Left renal pelvis (tissue), 4 donors: ENCODE results near the gene GPX4. TPM values are rescaled to one million over a fixed set of nuclear protein-coding genes. Genes with fewer than 3 reads are reported as not detected.
"Not testable (repeated sequence)": the region's sequence is repeated elsewhere in the genome, so short reads cannot be mapped to it uniquely, and the experiment has no call there.

Experiments
- DNase-seq, 4 donors: peaks; one replicate each; pipeline ENCODE4 v3.0.0-alpha.2; 2013; ENCODE audit warnings: low read depth in 4 of 4, low spot score in 3 of 4
- polyA plus RNA-seq, 4 donors: library from polyadenylated mRNA; unstranded; fragments of 120-200 nt; gene quantifications; one replicate each; pipeline ENCODE4 v1.2.1, GENCODE V29; 2013; ENCODE audit not compliant: insufficient read length in 4 of 4

GPX4 gene
- polyA plus RNA-seq, 4 donors, result 141 to 267 (median 234) TPM

DNA sequence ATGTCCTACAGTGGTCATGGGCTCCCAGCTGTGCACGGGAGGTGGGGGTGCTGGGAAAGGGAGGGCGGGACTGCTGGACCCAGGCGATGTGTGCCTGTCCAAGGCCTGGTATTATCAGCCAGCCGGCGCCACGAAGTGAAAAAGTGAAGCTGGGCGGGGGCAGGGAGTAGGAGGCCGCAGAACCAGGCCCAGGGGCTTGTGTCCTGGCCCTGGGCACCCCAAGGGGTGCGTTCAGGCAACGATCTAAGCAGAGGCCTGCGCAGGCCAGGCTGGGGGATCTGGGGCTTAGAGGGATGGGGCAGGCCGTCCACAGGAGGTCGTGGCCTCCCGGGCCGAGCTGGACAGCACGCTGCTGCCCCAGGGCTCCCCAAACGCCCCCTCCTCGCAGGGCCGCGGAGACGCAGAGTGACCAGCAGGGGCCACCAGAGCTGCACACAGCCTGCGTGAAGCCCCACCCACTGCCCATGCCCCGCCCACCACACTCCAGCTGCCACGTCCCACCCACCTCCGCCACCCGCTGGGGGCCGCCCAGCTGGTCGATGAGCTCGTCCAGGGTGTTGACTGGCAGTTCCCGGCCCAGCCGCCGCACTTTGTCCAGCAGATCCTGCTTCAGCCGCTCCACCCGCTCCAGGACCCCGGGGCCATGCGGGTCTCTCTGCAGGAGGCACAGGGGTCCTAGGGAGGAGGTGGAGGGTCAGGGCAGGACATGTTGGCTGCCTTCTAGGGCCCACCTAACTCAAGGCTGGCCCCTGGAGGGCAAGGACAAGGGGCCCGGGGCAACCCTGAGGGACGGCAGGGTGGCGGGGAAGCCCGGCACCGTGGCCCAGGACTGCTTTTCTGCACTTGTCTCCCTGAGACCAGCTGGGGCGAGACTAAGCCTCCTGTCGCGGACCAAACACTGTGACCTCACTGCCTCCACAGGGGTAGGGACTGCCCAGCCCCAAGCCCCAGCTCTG, 9.5 kb downstream of the GPX4 start:
- peak; percentile 76 to 85 (median 78) for DNase-seq

DNA sequence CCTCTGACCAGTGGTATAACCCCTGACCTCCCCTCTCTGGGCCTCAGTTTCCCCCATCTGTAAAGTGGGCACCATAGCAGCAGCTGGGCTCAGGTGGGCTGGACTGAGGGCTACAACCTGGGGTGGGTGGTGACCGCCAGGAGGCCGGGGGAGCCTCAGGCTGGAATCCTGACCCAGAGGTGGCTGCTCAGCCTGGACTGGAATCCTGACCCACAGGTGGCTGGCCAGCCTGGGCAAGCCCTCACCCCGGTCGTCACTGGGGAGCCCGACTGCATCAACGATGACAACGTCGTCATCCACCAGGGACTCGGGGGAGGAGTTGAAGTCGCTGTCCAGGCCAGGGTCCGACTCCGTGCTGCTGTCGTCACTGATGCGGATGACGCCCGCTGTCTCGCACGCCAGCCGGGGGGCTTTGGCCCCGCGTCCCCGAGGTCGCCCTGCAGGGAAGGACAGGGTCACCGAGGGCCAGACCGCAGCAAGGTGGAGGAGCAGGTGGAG, 10.2 kb downstream of the GPX4 start:
- no peak for DNase-seq

DNA sequence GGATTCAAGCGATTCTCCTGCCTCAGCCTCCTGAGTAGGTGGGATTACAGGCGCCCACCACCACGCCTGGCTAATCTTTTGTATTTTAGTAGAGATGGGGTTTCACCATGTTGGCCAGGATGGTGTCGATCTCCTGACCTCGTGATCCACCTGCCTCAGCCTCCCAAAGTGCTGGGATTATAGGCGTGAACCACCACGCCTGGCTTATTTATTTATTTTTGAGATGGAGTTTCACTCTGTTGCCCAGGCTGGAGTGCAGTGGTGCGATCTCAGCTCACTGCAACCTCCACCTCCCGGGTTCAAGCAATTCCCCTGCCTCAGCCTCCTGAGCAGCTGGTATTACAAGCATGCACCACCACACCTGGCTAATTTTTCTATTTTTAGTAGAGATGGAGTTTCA, 10.9 kb downstream of the GPX4 start:
- DNase-seq, result not testable (repeated sequence)

DNA sequence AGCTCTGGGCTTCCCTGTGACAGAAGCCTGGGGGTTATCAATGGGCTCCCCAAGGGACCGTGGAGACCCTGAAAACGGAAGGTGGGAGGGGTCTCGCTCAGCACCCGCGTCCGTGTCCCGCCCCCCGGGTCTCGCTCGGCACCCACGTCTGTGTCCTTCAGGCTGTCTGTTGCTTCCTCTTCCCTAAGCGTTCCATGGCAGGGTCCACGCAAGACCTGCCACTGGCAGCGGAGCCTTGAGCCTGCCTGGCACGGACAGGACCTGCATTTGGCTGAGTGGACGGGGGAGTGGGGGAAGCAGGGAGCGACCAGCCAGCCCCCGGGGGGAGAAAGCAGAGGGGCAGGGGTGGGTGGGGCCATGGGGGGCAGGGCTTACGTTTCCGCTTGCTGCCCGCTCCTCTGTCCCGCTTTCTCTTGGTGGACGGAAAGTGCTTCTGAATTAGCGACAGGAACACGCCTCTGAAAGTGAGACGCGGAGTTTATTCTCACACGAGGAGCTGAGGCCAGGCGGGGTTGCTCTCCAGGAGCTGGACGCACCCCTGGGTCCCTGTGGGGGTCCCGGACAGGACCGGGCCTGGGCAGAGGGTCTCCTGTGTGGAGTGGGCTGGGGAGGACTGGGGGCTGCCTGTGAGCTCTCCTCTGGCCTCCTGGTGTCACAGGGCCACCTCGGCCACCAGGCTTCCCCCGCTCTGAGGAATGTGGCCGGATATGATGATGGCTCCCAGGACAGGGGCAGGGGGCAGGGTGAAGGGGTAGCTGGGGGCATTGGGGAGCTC, 12.0 kb downstream of the GPX4 start:
- DNase-seq, result no peak

DNA sequence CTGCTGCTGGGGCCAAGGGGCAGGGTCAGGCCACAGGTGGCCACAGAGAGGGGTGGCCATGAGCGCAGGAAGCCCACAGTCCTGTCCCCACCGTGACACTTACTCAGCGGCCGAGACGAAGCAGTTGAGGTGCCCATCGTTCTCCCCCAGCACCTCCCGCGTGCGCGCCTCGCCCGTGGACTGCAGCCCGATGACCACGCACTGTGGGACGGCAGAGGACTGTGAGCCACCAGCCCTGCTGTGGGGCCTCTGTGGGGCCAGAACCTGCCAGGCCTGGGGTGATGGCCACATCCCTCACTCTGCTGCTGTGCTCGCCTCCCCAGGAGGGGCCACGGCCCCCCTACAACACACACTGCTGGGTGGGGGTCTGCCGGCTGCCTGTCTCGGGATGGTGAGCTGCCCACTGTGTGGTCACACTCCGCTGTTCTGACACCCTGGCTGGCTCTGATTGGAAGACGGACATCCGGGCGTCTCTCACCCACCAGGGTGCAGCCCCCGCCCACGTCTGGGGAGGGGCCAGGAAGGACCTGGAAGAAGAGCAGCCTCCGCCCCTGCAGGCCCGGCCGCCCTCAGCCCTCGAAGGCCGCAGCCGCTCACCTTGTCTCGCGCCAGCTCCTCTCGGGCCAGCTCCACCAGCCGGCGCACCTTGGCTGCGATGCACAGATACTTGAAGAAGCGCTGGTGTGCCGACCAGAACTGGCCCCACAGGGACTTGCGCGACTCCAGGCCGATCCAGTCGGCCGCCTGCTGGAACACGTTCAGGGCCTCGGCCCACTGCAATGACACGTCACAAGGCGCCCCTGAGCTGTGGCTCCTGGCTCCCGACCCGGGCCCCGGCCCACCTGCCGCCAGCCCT, 13.2 kb downstream of the GPX4 start:
- DNase-seq, result no peak

DNA sequence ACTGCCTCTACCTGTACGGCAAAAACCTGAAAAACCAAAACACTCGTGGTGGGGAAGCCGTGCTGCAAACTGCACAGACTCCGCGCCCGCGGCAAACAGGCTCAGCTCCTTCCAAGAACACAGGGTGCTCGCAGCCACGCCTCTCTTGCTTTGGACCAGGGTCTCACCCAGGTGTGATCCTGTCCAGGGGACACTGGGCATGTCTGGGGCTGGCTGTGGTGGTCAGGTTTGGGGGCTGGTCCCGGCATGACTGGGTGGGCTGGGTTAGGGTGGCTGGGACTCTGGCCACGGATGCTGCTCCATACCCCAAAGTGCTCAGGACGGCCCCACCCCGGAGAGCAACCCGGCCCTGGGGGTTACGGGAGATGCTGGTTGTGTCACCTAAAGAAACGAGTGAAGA, 13.9 kb downstream of the GPX4 start:
- DNase-seq, result no peak

DNA sequence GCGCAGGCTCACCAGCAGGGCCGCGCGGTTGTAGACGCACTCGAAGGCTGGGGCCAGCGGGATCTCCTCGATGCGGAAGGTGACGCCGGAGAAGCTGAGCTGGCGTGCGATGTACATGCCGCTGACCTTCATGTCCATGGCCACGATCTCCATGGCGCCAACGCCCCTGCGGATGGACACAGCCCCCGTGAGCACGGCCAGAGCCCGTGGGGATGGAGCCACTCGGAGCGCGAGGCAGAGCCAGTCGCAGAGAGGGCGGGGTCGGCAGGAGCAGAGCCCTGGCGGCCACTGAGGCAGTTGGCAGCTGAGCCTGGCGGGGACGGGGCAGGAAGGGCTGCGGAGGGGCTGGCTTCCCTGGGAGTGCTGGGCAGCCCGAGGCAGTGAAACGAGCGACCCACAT, 15.2 kb downstream of the GPX4 start:
- DNase-seq, result no peak

DNA sequence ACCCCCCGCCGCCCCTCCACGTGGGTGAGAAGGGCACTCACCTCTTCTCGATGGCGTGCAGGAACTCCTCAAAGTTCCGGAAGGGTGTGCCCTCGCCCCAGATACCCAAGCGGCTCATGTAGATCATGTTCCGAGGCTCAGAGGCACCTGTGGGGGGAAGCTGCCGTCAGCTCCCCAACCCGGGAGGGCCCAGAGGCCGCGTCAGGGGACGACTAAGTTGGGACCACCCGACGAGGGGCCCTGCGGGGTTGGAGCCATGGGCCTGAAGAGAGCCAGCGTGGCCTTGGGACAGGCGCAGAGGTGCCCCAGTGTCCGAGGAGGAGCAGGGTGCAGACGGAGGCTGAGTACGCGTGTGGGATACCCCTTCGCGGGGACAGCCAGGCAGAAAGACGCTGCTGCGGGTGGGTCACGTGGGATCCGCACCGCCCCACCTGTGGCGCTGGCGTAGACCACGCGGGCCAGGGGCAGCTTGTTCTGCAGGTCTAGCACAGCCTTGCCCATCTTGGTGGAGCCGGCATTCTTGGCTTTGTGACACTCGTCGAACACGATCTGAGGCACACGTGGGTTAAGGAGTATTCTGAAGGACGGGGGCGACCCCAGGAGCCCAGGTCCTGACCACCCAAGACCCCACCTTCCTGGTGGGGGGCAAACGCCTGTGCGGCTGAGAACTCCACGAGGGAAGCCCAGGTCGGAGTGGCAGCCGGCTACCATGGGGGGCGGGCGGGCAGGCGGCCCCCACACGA, 15.9 kb downstream of the GPX4 start:
- DNase-seq, result no peak

DNA sequence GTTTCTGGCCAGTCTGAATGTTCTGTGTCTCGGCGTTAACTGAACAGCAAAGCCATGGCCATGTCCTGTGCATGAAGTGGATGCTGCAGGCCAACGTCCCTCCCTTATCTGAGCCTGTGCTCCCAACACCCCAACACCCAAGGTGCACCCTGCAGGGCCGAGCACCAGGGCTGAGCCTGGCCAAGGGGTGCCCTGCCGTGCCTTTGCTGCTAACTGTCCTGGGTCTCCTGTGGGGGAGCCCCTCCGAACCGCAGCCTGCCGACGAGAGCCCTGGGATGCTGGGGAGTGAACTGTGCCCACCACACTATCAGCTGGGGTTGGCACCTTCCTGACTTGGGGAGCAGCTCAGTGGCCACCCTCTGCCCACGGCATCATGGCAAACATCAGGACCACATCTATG, 17.6 kb downstream of the GPX4 start:
- no peak for DNase-seq

DNA sequence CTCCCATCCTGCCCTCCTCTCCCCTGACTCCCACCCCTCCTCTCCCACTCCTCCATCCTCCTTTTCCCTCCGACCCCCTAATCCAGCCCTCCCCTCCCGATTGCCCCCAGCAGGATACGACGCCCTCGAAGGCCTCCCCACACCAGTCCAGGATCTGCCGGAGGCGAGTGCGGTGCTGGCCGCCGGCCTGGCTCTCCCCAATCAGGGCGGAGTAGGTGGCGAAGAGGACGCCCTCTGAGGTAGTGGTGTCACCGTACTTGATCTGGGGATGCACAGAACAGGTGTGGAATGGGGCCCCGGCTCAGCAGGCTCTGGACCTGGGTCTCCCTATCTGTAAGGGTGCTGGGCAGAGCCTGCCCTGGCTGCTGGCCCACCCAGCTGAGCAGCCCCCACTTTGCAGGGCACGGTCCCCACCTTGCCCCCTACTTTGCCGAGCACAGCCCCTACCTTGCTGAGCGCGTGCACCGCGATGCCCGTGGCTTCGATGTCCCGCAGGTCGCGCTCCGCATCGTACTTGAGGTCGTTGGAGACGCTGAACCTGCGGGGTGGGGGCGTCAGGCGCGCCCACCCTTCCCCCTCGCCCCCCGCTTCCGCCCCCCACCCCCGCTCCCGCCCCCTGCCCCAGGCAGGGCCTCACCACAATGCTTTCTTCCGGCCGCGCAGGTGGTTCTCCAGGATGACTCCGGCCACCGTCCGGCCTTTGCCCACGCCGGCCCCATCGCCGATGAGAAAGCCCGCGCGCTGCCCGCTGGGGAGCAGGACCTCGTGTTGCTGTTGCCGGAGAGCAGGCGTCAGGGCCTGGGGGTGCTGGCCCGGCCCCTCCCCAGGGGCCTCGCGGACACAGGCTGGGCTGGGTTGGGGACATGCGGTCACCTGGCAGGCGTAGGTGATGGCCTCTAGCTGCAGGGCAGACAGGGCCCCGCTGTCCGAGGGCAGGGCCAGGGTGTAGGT, 18.5 kb downstream of the GPX4 start:
- DNase-seq, result no peak

DNA sequence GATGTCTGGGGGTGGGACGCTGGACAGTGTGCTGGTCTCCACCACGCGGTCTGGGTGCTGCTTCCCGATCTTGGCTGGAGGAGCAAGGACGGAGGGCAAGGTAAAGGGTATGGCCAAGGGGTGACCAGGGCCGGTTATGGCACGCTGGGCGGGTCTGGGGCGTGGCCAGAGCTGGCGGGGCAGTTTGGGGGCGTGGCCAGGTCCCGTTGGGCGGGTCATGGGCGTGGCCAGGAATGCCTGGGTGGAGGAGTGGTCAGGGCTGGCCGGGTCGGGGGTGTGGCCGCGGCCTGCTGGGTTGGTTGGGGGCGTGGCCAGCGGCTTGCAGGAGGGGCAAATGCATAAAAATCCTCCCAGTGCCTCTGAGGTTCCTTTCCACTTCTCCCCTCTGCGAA, 19.2 kb downstream of the GPX4 start:
- no peak for DNase-seq

DNA sequence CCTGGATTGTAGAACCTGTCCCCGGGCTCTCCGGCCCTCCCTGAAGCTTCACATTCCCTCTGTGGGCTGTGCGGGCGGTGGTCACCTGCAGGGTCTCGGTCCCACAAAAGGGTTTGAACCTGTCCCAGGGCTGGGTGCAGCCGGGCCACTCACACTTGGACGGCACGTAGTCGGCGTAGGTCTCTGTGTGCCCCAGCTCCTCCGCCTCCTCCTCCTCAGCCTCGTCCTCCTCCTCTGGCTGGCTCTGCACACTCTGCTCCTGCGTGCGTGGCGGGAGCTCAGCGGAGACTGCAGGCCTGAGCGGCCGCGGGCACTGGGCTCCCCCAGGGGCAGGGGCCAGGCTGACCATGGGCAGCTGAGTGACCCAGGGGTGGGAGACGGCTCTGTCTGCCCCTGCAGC, 19.6 kb downstream of the GPX4 start:
- no peak for DNase-seq

DNA sequence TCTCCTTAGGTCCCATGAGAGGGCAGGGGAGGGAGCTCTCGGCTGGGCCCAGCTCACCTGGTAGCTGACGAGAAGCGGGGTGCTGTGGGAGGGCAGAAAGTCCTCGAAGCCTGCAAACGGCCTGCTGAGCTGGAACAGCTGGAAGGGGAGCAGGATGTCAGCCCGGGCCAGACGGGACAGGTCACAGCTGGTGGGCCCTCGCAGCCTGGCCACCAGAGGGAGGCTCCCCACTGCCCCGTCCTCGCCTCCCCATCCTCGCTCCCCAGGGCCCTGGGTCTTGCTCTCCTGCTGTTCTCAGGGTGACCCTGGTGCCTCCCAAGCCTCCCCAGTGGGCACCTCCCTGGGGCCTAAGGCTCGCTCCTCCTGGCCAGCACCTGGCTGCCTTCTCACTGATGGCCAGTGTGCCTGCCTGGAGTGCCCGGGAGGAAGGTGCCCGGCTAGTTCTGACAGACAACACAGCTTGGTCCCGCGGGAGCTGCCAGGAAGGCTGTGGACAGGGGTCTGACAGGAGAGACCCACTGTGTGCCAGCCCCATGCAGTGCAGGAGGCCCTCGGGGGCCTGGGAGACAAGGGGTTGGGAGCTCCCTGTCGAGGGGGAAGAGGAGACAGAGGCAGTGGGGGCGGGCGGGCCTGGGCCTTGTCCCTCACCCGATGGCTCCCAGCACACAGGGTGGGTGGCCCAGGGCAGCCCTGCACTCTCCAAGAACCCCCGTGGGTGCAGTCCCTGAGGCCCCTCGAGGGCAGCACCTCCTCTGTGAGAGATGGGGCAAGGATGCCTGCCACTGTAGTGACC, 20.3 kb downstream of the GPX4 start:
- DNase-seq, result no peak

DNA sequence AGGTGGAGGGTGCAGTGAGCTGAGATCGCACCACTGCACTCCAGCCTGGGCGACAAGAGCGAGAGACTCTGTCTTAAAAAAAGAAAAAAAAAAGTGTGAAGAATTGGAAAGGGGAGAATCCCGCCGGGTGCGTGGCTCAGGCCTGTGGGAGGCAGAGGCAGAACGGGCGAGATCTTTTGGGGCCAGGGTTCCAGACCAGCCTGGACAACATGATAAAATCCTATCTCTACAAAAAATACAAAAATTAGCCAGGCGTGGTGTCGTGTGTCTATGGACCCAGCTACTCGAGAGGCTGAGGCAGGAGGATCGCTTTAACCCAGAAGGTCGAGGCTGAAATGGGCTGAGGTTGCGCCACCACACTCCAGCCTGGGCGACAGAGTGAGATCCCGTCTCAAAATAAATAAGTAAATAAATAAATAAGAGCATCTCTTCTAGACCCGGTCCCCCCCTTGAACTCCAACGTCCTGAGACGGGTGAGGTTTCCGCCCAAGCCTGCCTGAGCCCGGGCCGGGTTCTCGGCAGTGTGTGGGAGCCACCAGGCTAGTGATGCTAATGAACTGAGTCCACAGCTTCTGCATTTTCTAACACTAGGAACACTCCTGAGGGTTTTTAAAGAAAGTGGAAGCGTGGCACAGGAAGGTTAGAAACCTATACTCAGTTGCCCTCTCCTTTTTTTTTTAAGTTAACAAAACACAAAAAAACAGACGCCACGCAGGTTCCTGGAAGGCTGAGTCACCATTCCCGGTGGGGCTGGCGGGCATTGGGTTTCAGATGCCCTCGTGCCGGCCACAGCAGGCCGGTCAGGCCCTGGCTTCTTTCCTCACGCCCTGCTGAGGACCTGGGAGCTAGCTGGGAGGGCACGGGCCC, 22.0 kb downstream of the GPX4 start:
- no peak for DNase-seq

DNA sequence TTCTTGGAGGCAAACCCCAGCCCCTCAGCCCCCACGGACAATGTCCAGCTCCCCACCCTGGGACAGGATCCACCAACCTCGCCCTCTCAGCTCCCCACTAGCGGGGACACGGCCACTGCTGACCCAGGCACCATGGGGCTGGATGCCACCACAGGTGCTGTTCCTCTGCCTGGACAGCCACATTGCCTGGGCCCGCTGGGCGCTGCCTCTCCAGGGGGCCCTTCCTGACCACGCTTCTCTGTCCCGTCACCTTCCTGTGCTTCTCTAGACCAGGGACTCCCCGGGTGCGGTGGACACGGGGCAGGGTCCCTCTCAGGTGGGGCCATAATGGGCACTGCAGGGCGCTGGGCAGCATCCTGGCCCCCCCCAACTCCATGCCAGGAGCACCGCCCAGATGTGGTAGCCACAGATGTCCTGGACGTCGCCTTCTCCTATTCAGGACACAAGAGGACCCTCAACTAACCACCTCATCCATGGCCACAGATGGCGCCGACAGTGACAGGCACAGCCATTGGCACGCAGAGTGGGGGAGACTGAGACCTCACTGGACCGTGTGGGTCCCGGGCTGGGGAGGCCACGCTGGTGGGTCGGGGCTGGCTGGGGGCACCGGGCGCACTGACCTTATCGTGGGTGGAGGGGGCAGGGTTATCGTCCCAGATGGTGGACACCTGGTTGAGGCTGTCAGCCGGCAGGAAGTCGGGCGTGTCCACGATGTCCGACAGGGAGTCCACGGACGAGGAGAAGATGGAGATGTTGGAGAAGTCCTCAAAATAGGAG, 23.4 kb downstream of the GPX4 start:
- no peak for DNase-seq

DNA sequence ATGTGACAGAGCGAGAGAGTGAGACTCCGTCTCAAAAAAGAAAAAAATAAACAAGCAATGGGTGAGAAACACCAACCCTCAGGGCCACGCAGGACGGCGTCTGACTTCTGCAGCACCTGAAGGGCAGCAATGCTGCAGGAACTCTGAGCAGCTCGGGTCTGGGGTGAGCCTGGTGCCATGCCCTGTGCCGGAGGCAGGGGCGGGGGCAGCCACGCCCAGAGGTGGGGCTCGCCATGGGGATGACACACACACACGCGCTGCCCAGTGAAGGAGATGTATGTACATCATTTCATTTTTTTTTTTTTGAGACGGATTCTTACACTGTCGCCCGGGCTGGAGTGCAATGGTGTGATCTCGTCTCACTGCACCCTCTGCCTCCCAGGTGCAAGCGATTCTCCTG, 24.3 kb downstream of the GPX4 start:
- DNase-seq, result no peak
